GM13977 (cell line): ENCODE results near the gene MPPED1.
A peak's percentile ranks its signal among the peaks of the same experiment; 100 is the strongest.

ENCODE experiments used
- DNase-seq: peaks from one replicate; pipeline ENCODE4 v3.0.0; 2012; ENCODE audit warnings: low spot score
- in situ Hi-C: fragments of 300-500 bp; cut with MboI; formaldehyde crosslinking; loops from one replicate; pipeline ENCODE4 v1.12.0; 2022; ENCODE audit warnings: low sequenced_read_pairs, low pct_unique_long_range_greater_than_20kb, mixed read lengths, inconsistent platforms; ENCODE audit not compliant: unreplicated experiment
- TF ChIP-seq, protein P1 (sequence below): IDR thresholded peaks from 2 replicates; pipeline ENCODE4 v1.5.1; 2012; ENCODE audit warnings: mild to moderate bottlenecking, control low read depth; ENCODE audit not compliant: insufficient read depth; ENCODE audit errors: extremely low read depth, missing control alignments

Gene MPPED1

GRCh38 chr22:43376765-43377547, 34.9 kb upstream of the MPPED1 start:
- TF ChIP-seq, protein P1, sequence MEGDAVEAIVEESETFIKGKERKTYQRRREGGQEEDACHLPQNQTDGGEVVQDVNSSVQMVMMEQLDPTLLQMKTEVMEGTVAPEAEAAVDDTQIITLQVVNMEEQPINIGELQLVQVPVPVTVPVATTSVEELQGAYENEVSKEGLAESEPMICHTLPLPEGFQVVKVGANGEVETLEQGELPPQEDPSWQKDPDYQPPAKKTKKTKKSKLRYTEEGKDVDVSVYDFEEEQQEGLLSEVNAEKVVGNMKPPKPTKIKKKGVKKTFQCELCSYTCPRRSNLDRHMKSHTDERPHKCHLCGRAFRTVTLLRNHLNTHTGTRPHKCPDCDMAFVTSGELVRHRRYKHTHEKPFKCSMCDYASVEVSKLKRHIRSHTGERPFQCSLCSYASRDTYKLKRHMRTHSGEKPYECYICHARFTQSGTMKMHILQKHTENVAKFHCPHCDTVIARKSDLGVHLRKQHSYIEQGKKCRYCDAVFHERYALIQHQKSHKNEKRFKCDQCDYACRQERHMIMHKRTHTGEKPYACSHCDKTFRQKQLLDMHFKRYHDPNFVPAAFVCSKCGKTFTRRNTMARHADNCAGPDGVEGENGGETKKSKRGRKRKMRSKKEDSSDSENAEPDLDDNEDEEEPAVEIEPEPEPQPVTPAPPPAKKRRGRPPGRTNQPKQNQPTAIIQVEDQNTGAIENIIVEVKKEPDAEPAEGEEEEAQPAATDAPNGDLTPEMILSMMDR, result no peak
- no peak for DNase-seq
- in situ Hi-C loops, result loop anchor here (10.0 kb wide), 1 partner anchor 102 kb away; no protein-coding TSS in a partner anchor

- in situ Hi-C loops, result loop anchor here (10.0 kb wide), 1 partner anchor 103 kb away; no protein-coding TSS in a partner anchor
- no peak for DNase-seq
- TF ChIP-seq, protein P1, result no peak
Measured at GRCh38 chr22:43377548-43377895, 34.3 kb upstream of the MPPED1 start.

DNA sequence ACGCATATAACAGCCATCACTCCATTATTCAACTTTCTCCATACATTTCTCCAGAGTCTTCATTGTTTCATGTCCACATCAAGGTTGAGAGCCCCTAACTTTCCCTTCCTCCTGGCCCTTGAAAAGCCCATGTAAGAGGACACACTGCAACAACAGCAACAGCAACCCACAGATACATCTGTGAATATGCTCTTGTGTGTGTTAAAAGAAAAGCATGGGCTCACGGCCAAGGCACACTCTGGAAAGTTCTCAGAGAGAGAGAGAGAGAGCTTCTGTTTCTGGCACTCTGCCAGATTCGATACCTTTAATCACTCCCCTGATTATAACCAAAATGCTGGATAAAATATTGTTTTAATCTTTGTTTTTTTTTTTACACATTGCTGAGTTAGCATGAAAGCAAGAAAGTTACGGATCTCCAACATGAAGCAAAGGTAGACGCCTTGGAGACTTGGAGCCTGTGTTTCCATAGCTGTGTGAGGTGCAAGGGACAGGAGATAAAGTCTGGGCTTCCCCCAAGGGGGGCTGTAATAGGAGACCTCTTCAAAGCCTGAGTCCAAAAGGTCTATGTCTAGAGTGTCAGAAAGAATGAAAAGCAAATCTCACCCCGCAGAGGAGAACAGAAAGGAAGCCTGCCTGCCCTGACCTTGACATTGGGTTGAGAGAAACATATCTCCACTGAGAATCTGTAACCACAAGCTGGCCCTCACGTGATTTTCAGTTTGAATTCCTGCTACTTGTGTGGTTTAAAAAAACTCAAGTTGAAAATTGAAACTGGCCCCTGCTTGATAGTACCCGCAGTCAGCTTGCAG, 33.7 kb upstream of the MPPED1 start:
- in situ Hi-C loops, result loop anchor here (10.0 kb wide), 1 partner anchor 103 kb away; no protein-coding TSS in a partner anchor
- no peak for DNase-seq
- TF ChIP-seq, protein P1, result no peak

DNA sequence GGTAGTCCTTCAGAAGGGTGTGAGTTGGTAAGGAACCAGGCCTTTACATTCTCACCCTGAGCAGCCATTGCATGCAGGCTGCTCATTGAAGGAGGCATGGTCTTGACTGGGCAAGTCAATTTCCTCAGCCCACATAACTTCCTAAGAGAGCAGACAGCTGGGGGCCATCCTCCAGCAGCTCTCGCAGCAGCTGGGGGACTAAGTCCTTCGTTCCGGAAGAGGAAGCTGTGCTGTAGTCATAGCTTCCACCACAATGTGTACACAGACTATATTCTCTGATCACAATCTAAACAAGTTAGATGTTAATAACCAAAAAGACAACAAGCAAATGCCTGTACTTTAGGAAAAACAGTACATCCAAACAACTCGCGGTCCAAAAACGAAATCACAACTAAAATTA, 30.1 kb upstream of the MPPED1 start:
- DNase-seq, result no peak
- in situ Hi-C loops, result no loop called here
- TF ChIP-seq, protein P1, result no peak

GRCh38 chr22:43384863-43385262, 27.0 kb upstream of the MPPED1 start:
- in situ Hi-C loops, result no loop called here
- DNase-seq, result no peak
- TF ChIP-seq, protein P1, result no peak

DNA sequence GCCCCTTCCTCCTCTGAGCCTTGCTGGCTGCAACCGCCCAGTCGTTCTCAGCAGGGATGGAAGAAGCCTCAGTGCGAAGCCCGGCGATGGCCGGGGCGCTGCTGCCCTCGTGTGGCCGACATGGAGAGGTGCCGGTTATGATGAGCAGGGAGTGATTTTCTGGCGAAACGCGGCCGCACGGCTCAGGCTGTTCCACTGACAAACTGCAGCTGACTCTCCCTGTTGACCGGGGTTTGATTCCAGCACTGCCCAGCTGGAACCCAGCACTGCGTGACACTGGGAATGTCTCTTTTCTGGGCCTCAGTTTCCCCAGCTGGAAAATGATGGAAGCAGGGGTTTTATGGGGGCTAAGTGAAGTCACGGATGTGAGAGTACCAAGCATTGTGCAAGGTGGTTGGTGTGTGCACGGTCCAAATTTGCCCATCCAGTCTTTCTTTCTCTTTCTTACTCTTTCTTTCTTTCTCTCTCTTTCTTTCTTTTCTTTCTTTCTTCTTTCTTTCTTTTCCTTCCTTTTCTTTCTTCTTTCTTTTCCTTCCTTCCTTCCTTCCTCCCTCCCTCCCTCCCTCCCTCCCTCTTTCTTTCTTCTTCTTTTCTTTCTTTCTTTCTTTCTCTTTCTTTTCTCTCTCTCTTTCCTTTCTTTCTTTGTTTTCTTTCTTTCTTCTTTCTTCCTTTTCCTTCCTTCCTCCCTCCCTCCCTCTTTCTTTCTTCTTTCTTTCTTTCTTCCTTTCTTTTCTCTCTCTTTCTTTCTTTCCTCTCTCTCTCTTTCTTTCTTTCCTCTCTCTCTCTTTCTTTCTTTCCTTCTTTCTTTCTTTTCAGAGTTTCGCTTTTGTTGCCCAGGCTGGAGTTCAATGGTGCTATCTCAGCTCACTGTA, 25.8 kb upstream of the MPPED1 start:
- DNase-seq, result peak; percentile 90
- TF ChIP-seq, protein P1, result peak; percentile 93
- in situ Hi-C loops, result no loop called here
